Measurements from ENCODE around the gene GALNT10.

GALNT10 gene

GRCh38 chr5:154408811-154409210, 218.3 kb downstream of the GALNT10 start:
- DNase-seq (ENCODE audit: low spot score): no peak

- DNase-seq (ENCODE audit: low spot score): no peak
Observed at GRCh38 chr5:154409230-154409840, 218.8 kb downstream of the GALNT10 start.

GRCh38 chr5:154410008-154410407, 219.5 kb downstream of the GALNT10 start:
- DNase-seq (ENCODE audit: low spot score): no peak

GRCh38 chr5:154410786-154411185, 220.3 kb downstream of the GALNT10 start:
- no peak for DNase-seq (ENCODE audit: low spot score)

- DNase-seq (ENCODE audit: low spot score): no peak
Observed at GRCh38 chr5:154411338-154411737, 220.8 kb downstream of the GALNT10 start.

GRCh38 chr5:154412316-154412715, 221.8 kb downstream of the GALNT10 start:
- DNase-seq (ENCODE audit: low spot score): no peak

GRCh38 chr5:154412925-154413324, 222.4 kb downstream of the GALNT10 start:
- DNase-seq (ENCODE audit: low spot score): no peak

GRCh38 chr5:154415114-154415513, 224.6 kb downstream of the GALNT10 start:
- no peak for DNase-seq (ENCODE audit: low spot score)

- no peak for DNase-seq (ENCODE audit: low spot score)
Observed at GRCh38 chr5:154418344-154418820, 227.8 kb downstream of the GALNT10 start.

- DNase-seq (ENCODE audit: low spot score): no peak
Observed at GRCh38 chr5:154419236-154419635, 228.7 kb downstream of the GALNT10 start.

GRCh38 chr5:154421868-154422267, 231.3 kb downstream of the GALNT10 start:
- DNase-seq (ENCODE audit: low spot score): peak; percentile 26

GRCh38 chr5:154422298-154422697, 231.8 kb downstream of the GALNT10 start:
- DNase-seq (ENCODE audit: low spot score): no peak

GRCh38 chr5:154428208-154428607, 237.7 kb downstream of the GALNT10 start:
- no peak for DNase-seq (ENCODE audit: low spot score)

GRCh38 chr5:154429341-154429740, 238.8 kb downstream of the GALNT10 start:
- no peak for DNase-seq (ENCODE audit: low spot score)

GRCh38 chr5:154430466-154430865, 239.9 kb downstream of the GALNT10 start:
- no peak for DNase-seq (ENCODE audit: low spot score)

GRCh38 chr5:154430961-154431630, 240.6 kb downstream of the GALNT10 start:
- DNase-seq (ENCODE audit: low spot score): no peak

- DNase-seq (ENCODE audit: low spot score): no peak
Observed at GRCh38 chr5:154435226-154435625, 244.7 kb downstream of the GALNT10 start.

- no peak for DNase-seq (ENCODE audit: low spot score)
Observed at GRCh38 chr5:154437281-154437965, 246.9 kb downstream of the GALNT10 start.

- DNase-seq (ENCODE audit: low spot score): no peak
Observed at GRCh38 chr5:154440540-154440939, 250.0 kb downstream of the GALNT10 start.

- no peak for DNase-seq (ENCODE audit: low spot score)
Observed at GRCh38 chr5:154442801-154443200, 252.3 kb downstream of the GALNT10 start.

- peak; percentile 32 for DNase-seq (ENCODE audit: low spot score)
Observed at GRCh38 chr5:154444556-154445421, 254.3 kb downstream of the GALNT10 start.
